HCT116 (cell line): ENCODE data around the gene TTC33. TPM values are rescaled to one million over a fixed set of nuclear protein-coding genes. Genes with fewer than 3 reads are reported as not detected.
A peak's percentile ranks its signal among the peaks of the same experiment; 100 is the strongest.

ENCODE experiments used
- ATAC-seq: fragments of 200-7000 bp; cut with Tn5 transposase; 2 replicates; pipeline ENCODE4 v1.9.1; 2020; ENCODE audit warnings: mild to moderate bottlenecking, moderate library complexity
- BruUV-seq: library from RNA; stranded (reverse); fragments of 400-500 nt; replicated peaks from 2 replicates; lab custom pipeline; 2021; lab: Mats Ljungman, UMichigan
- CTCF ChIA-PET: fragments of 300-600 bp; sonication (Branson Sonifier 250); formaldehyde crosslinking; loops from one replicate; lab custom pipeline; 2021; ENCODE audit warnings: antibody characterized with exemption; lab: Charles Lee
- POLR2A ChIA-PET: fragments of 300-600, 350-600 bp; sonication (Branson Sonifier 250); formaldehyde crosslinking; loops from one replicate; lab custom pipeline; 2021; ENCODE audit warnings: antibody characterized with exemption; lab: Charles Lee
- RAD21 ChIA-PET, 2 experiments: fragments of 300-600 bp; sonication (Branson Sonifier 250); formaldehyde crosslinking; loops; one replicate each; lab custom pipeline; 2023; ENCODE audit warnings: low total read pairs in 2 of 2; ENCODE audit not compliant: uncharacterized antibody in 2 of 2, unreplicated experiment in 2 of 2, low non-redundant PET in 1 of 2; lab: Charles Lee
- DNase-seq: peaks from one replicate; pipeline ENCODE4 v3.0.0-alpha.2; 2010; ENCODE audit warnings: low read depth, low spot score
- H2AFZ ChIP-seq: fragments of 200-600 bp; shearing (Covaris generic), sonication (generic); 2 replicates; pipeline ENCODE4 v1.6.1; 2017; ENCODE audit warnings: low read depth, mixed run types, mixed read lengths, antibody characterized with exemption, low read length; ENCODE audit not compliant: poor library complexity, severe bottlenecking
- H3K27ac ChIP-seq: 2 replicates; pipeline ENCODE4 v1.5.1; 2012; ENCODE audit warnings: low read depth, low read length
- H3K27me3 ChIP-seq: fragments of 200-600 bp; sonication (generic); 2 replicates; pipeline ENCODE4 v1.6.1; 2016; ENCODE audit warnings: mixed run types, low read length, mixed read lengths; ENCODE audit not compliant: insufficient read depth
- H3K36me3 ChIP-seq, 2 experiments: fragments of 200-500 bp in 1 of 2; fragments of 200-600 bp in 1 of 2; sonication (Bioruptor generic) in 1 of 2; sonication (generic) in 1 of 2; 2 replicates each; pipeline versions ENCODE4 v1.5.1 to v1.6.1; 2014 to 2016; ENCODE audit warnings: low read length in 2 of 2, inconsistent platforms in 1 of 2, mixed read lengths in 1 of 2, mixed run types in 1 of 2; ENCODE audit not compliant: insufficient read depth in 2 of 2, control insufficient read depth in 1 of 2
- H3K4me1 ChIP-seq, 2 experiments: fragments of 200-600 bp in 1 of 2; sonication (generic) in 1 of 2; 2 replicates each; pipeline versions ENCODE4 v1.5.1 to v1.6.1; 2012 to 2017; ENCODE audit warnings: low read length in 2 of 2, inconsistent platforms in 1 of 2, mild to moderate bottlenecking in 1 of 2, mixed read lengths in 1 of 2, mixed run types in 1 of 2, moderate library complexity in 1 of 2; ENCODE audit not compliant: insufficient read depth in 2 of 2, control insufficient read depth in 1 of 2
- H3K4me2 ChIP-seq: fragments of 200-600 bp; sonication (generic); 2 replicates; pipeline ENCODE4 v1.6.1; 2017; ENCODE audit warnings: mixed run types, low read length, mixed read lengths
- H3K4me3 ChIP-seq, 2 experiments: fragments of 200-600 bp in 1 of 2; sonication (generic) in 1 of 2; replicated peaks in 1 of 2; 2 replicates each; pipeline ENCODE4 v1.5.1; 2011 to 2016; ENCODE audit warnings: low read length in 2 of 2, control low read depth in 1 of 2, low read depth in 1 of 2, mild to moderate bottlenecking in 1 of 2, mixed read lengths in 1 of 2, mixed run types in 1 of 2
- H3K79me2 ChIP-seq: fragments of 200-600 bp; sonication (generic); 2 replicates; pipeline ENCODE4 v1.6.1; 2017; ENCODE audit warnings: mild to moderate bottlenecking, mixed run types, low read length, moderate library complexity, mixed read lengths; ENCODE audit not compliant: insufficient read depth
- H3K9ac ChIP-seq: fragments of 200-600 bp; sonication (generic); 2 replicates; pipeline ENCODE4 v1.6.1; 2016; ENCODE audit warnings: low read length, mixed read lengths
- H3K9me2 ChIP-seq: fragments of 200-600 bp; sonication (generic), shearing (Covaris generic); 2 replicates; pipeline ENCODE4 v1.6.1; 2017; ENCODE audit warnings: mixed run types, mild to moderate bottlenecking, moderate library complexity; ENCODE audit not compliant: insufficient read depth
- H3K9me3 ChIP-seq, 2 experiments: fragments of 200-500 bp in 1 of 2; fragments of 200-600 bp in 1 of 2; sonication (Bioruptor generic) in 1 of 2; sonication (generic) in 1 of 2; 2 replicates each; pipeline ENCODE4 v1.6.1; 2014 to 2017; ENCODE audit warnings: low read length in 2 of 2, mixed read lengths in 2 of 2, inconsistent platforms in 1 of 2, low read depth in 1 of 2, mild to moderate bottlenecking in 1 of 2, mixed run types in 1 of 2, moderate library complexity in 1 of 2; ENCODE audit not compliant: control insufficient read depth in 1 of 2, insufficient read depth in 1 of 2
- H4K20me1 ChIP-seq: fragments of 200-600 bp; sonication (generic), shearing (Covaris generic); 2 replicates; pipeline ENCODE4 v1.6.1; 2017; ENCODE audit warnings: mixed run types, mild to moderate bottlenecking, moderate library complexity; ENCODE audit not compliant: insufficient read depth
- EGR1 ChIP-seq: IDR thresholded peaks from 2 replicates; pipeline ENCODE4 v1.6.1; 2012; ENCODE audit warnings: low read depth
- ELF1 ChIP-seq: IDR thresholded peaks from 2 replicates; pipeline ENCODE4 v1.6.1; 2012; ENCODE audit warnings: low read depth, borderline replicate concordance
- EZH2 ChIP-seq: fragments of 200-600 bp; sonication (generic); IDR thresholded peaks from 2 replicates; pipeline ENCODE4 v1.6.1; 2017; ENCODE audit warnings: antibody characterized with exemption, mixed run types
- FOSL1 ChIP-seq: IDR thresholded peaks from 2 replicates; pipeline ENCODE4 v1.6.1; 2012; ENCODE audit warnings: low read depth
- MAX ChIP-seq: IDR thresholded peaks from 2 replicates; pipeline ENCODE4 v1.6.1; 2012
- POLR2A ChIP-seq: IDR thresholded peaks from 2 replicates; pipeline ENCODE4 v1.7.0; 2011; ENCODE audit warnings: borderline replicate concordance; ENCODE audit not compliant: insufficient read depth, insufficient read length; ENCODE audit errors: extremely low read depth
- POLR2AphosphoS5 ChIP-seq: IDR thresholded peaks from 2 replicates; pipeline ENCODE4 v1.6.1; 2011; ENCODE audit warnings: mild to moderate bottlenecking, low read depth, low read length, moderate library complexity
- SIN3A ChIP-seq: IDR thresholded peaks from 2 replicates; pipeline ENCODE4 v1.6.1; 2012; ENCODE audit warnings: low read depth
- SP1 ChIP-seq: IDR thresholded peaks from 2 replicates; pipeline ENCODE4 v1.6.1; 2012; ENCODE audit warnings: low read depth
- SRF ChIP-seq: IDR thresholded peaks from 2 replicates; pipeline ENCODE4 v1.6.1; 2012; ENCODE audit warnings: low read depth
- YY1 ChIP-seq: IDR thresholded peaks from 2 replicates; pipeline ENCODE4 v1.6.1; 2011; ENCODE audit warnings: low read length, low read depth, moderate library complexity, mild to moderate bottlenecking; ENCODE audit not compliant: insufficient replicate concordance; ENCODE audit errors: extremely low read depth
- ZNF274 ChIP-seq: fragments of 200-500 bp; sonication (Bioruptor generic); IDR thresholded peaks from 2 replicates; pipeline ENCODE4 v1.6.1; 2014; ENCODE audit warnings: mild to moderate bottlenecking, low read depth, low read length, inconsistent platforms
- intact Hi-C: fragments of 100-400 bp; cut with micrococcal nuclease; formaldehyde crosslinking; loops from 2 replicates; pipeline ENCODE4 v1.10.0; 2022
- total RNA-seq: library from RNA; stranded (reverse); gene quantifications from one replicate; pipeline ENCODE4 v1.2.1, GENCODE V29; 2021; ENCODE audit not compliant: unreplicated experiment

Gene TTC33
- total RNA-seq, 1 experiment from 2014 or later: 14.5 TPM

GRCh38 chr5:40679148-40679912 lies 76.4 kb downstream of the TTC33 start:
- ChIA-PET POLR2A (interaction anchor here (0.6 to 1.2 kb wide), 6 partner anchors 599 to 1092 kb away, joined by 3 to 6 read pairs (median 4); no protein-coding TSS in a partner anchor), CTCF (interaction anchor here (0.6 to 1.0 kb wide), 3 partner anchors 391 to 1193 kb away, joined by 3 to 5 read pairs (median 3); no protein-coding TSS in a partner anchor)
- H2AFZ ChIP-seq: peak overlapping the region; percentile 83

More at GRCh38 chr5:40679148-40679912, 76.4 kb downstream of the TTC33 start:
- RAD21 ChIA-PET: interaction anchor here in 1 of 2 experiments (0.5 to 0.6 kb wide), 3 partner anchors 63 to 1137 kb away, joined by 3 to 6 read pairs (median 4); no protein-coding TSS in a partner anchor
- peak; percentile 89 for ATAC-seq
- H3K36me3 ChIP-seq: no peaks in the 10 kb centered on the region
- H3K27me3 ChIP-seq: no peaks in the 10 kb centered on the region
- H3K79me2 ChIP-seq: no peaks in the 10 kb centered on the region
- H3K4me1 ChIP-seq: peaks cover 19 to 33% of the 10 kb centered on the region in 2 experiments
- H3K4me2 ChIP-seq: peak overlapping the region; percentile 73
- TF ChIP-seq EGR1 (peak; percentile 56), SIN3A (peak; percentile 65; the same call in 1 of the 2 replicates), EZH2 (no peak), FOSL1 (no peak), POLR2AphosphoS5 (peak; percentile 83), ELF1 (no peak), YY1 (peak; percentile 12), ZNF274 (no peak), SRF (peak; percentile 92), POLR2A (peak; percentile 91), SP1 (peak; percentile 5), MAX (peak; percentile 60; the same call in 1 of the 2 replicates)
- TF ChIP-seq, all 23 proteins: peak for 8
- Histone ChIP-seq H3K9ac (peak overlapping the region; percentile 66), H4K20me1 (no peaks in the 10 kb centered on the region), H3K9me3 (no peaks in the 10 kb centered on the region), H3K9me2 (no peaks in the 10 kb centered on the region), H3K4me3 (peak overlapping the region; percentile 60 to 70), H3K27ac (peak overlapping the region; percentile 92)
- intact Hi-C loops: no loop called here
- peak; percentile 88 for DNase-seq
- no TSS peak for BruUV-seq
